ENCODE results near the gene SMIM15. TPM values are rescaled to one million over a fixed set of nuclear protein-coding genes. Genes with fewer than 3 reads are reported as not detected.

SMIM15 gene
- total RNA-seq, 6 experiments from 2014 or later, result 22.8 to 44.8 (median 29.4) TPM

DNA sequence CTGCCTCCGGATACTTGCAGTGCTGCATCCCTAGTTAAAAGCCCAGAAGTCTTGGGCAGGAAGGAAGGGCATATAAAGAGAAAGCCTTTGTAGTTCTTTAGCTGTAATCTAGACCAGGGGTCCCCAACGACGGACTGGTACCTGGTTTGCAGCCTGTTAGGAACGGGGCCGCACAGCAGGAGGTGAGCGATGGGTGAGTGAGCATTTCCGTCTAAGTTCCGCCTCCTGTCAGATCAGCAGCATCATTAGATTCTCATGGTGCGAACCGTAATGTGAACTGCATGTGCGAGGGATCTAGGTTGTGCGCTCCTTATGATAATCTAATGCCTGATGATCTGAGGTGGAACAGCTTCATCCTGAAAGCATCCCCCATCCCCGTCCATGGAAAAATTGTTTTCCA lies 1.6 kb upstream of the SMIM15 start:
- H3K27me3 ChIP-seq, result no peaks in the 10 kb centered on the region
- H3K9me3 ChIP-seq, result no peaks in the 10 kb centered on the region
- no peak for TF ChIP-seq POLR2A (IDR thresholded peaks at IDR 0.05)
- TF ChIP-seq, protein P1, sequence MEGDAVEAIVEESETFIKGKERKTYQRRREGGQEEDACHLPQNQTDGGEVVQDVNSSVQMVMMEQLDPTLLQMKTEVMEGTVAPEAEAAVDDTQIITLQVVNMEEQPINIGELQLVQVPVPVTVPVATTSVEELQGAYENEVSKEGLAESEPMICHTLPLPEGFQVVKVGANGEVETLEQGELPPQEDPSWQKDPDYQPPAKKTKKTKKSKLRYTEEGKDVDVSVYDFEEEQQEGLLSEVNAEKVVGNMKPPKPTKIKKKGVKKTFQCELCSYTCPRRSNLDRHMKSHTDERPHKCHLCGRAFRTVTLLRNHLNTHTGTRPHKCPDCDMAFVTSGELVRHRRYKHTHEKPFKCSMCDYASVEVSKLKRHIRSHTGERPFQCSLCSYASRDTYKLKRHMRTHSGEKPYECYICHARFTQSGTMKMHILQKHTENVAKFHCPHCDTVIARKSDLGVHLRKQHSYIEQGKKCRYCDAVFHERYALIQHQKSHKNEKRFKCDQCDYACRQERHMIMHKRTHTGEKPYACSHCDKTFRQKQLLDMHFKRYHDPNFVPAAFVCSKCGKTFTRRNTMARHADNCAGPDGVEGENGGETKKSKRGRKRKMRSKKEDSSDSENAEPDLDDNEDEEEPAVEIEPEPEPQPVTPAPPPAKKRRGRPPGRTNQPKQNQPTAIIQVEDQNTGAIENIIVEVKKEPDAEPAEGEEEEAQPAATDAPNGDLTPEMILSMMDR (IDR thresholded peaks at IDR 0.05), result no peak
- peaks cover 0 to 12% (median 2%) of the 10 kb centered on the region in 4 donors for H3K36me3 ChIP-seq
- peak overlapping the region in 1 of 3 donors; percentile 95 for H3K27ac ChIP-seq
- intact Hi-C loops (cut with DNase I), result no loop called here
- H3K4me1 ChIP-seq, result peaks cover 0 to 14% (median 3%) of the 10 kb centered on the region in 4 donors
- no peak for DNase-seq
- 95% methylated on average over 9 of the region's 13 CpGs for WGBS (ENCODE audit: insufficient coverage, low coverage, low lambda C conversion rate, missing lambda C conversion rate)
- ATAC-seq, result no peak
- no peak overlapping the region for H3K4me3 ChIP-seq

DNA sequence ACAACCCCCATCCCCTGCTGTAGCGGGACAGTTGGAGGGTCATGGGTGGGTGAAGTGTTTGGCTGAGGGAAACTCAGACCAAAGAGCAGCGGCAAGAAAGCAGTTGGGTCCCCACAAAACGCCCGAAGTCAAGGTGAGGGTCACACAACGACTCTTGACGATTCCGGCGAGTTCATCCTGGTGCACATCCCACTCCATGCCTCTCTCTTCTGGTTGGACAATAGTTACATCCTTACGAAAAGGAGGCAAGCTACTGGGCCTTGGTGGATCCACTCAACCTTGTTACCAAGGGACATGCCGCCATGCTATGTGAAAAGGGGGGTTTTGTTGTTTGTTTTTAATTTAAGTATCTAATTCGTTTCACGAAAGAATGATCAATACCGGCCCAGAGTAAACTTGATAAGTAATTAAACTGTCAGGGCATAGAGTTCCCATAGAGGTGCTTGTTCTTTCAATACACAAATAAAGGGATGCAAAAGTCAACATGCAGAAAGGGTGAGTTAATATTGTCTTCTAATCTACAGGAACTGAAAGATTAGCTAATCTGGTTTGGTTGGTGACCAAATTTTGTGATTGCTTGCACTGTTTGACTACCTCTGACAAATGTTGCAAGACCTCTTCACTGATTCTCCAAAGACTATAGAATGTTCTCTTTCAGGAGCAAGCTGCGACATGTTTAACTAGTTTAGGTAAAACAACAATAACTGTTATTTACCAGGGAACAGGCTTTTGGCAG lies 732 bp upstream of the SMIM15 start:
- intact Hi-C loops (cut with DNase I), result no loop called here
- ATAC-seq (peak; percentile 65 to 69 (median 67)), DNase-seq (peak in 1 of 3 donors; percentile 49)
- Histone ChIP-seq H3K4me3 (peak overlapping the region; percentile 85 to 89 (median 87)), H3K36me3 (peaks cover 0 to 17% (median 2%) of the 10 kb centered on the region in 4 donors), H3K27ac (peak overlapping the region; percentile 88 to 95 (median 94)), H3K9me3 (no peaks in the 10 kb centered on the region), H3K4me1 (peaks cover 0 to 14% (median 3%) of the 10 kb centered on the region in 4 donors), H3K27me3 (no peaks in the 10 kb centered on the region)
- 14% methylated on average over 13 of the region's 14 CpGs for WGBS (ENCODE audit: insufficient coverage, low coverage, low lambda C conversion rate, missing lambda C conversion rate)
- TF ChIP-seq, protein P1 (IDR thresholded peaks at IDR 0.05), result no peak
- TF ChIP-seq POLR2A (IDR thresholded peaks at IDR 0.05), result no peak

DNA sequence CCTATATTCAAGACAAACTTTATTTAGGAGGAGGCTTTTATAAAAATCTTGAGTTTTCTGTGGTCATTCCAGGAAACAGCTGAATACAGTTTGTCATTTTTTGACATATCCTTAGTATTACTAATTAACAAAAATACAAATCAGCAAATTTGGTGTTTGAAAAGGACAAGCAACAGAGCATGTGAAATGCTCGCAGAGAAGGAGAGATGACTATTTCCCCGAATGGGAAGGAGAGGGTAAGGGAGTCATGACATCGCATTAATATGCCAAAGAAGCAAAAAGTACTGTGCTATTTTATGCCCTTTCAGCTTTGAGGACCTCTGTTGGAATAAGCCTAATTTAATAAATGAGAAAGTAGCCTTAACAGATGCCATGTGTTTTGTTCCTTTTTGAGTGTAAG lies 1.8 kb downstream of the SMIM15 start:
- WGBS (ENCODE audit: insufficient coverage, low coverage, low lambda C conversion rate, missing lambda C conversion rate), result 94% methylated on average over 3 of the region's 3 CpGs
- no peak for DNase-seq
- ATAC-seq, result no peak
- no peak for TF ChIP-seq POLR2A (IDR thresholded peaks at IDR 0.05)
- TF ChIP-seq, protein P1 (IDR thresholded peaks at IDR 0.05), result no peak
- intact Hi-C loops (cut with DNase I), result no loop called here
- Histone ChIP-seq H3K4me1 (peaks cover 0 to 14% (median 3%) of the 10 kb centered on the region in 4 donors), H3K4me3 (no peak overlapping the region), H3K36me3 (peaks cover 0 to 17% (median 2%) of the 10 kb centered on the region in 4 donors), H3K27ac (no peak overlapping the region), H3K27me3 (no peaks in the 10 kb centered on the region), H3K9me3 (no peaks in the 10 kb centered on the region)

DNA sequence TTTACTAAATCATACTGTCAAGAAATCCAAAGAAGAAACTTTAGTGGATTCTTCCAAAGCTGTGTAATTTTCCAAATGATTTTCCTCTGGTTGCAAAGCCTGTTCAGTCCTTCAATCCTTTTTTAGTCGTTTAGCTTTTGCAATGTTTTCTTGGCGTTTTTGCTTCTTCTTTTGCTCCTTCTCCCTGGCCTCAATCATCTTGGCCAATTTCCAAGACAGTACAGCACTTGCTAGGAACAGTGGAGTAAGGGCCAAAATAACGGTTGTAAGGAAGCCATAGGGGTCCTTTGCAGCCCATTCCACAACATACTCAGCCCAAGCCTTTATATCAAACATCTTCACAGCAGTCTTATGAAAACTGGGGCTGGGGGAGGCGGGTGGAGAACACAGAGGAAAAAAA lies 2.4 kb downstream of the SMIM15 start:
- ATAC-seq, result no peak
- no peak for TF ChIP-seq POLR2A (IDR thresholded peaks at IDR 0.05)
- TF ChIP-seq, protein P1 (IDR thresholded peaks at IDR 0.05), result no peak
- H3K9me3 ChIP-seq, result no peaks in the 10 kb centered on the region
- DNase-seq, result no peak
- peaks cover 0 to 17% (median 2%) of the 10 kb centered on the region in 4 donors for H3K36me3 ChIP-seq
- H3K4me3 ChIP-seq, result no peak overlapping the region
- no peak overlapping the region for H3K27ac ChIP-seq
- 67% methylated on average over 4 of the region's 4 CpGs for WGBS (ENCODE audit: insufficient coverage, low coverage, low lambda C conversion rate, missing lambda C conversion rate)
- peaks cover 0 to 14% (median 3%) of the 10 kb centered on the region in 4 donors for H3K4me1 ChIP-seq
- intact Hi-C loops (cut with DNase I), result no loop called here
- no peaks in the 10 kb centered on the region for H3K27me3 ChIP-seq

Measured in right lobe of liver (tissue), 6 donors.